A549 treated with ZK216348 at 1 μM for 4 hours (cell line): Measurements from ENCODE around the gene FNBP1. TPM values are rescaled to one million over a fixed set of nuclear protein-coding genes. Genes with fewer than 3 reads are reported as not detected.

ENCODE experiments used
- total RNA-seq: library from RNA; stranded (reverse); fragments of 200-300 nt; extraction: Qiagen RNA extraction; gene quantifications from 5 replicates; pipeline ENCODE4 v1.2.3, GENCODE V29; 2022; ENCODE audit warnings: low read depth

The FNBP1 gene
- 11.6 to 15.5 TPM (median 13.8 TPM) in 5 replicates for total RNA-seq

DNA sequence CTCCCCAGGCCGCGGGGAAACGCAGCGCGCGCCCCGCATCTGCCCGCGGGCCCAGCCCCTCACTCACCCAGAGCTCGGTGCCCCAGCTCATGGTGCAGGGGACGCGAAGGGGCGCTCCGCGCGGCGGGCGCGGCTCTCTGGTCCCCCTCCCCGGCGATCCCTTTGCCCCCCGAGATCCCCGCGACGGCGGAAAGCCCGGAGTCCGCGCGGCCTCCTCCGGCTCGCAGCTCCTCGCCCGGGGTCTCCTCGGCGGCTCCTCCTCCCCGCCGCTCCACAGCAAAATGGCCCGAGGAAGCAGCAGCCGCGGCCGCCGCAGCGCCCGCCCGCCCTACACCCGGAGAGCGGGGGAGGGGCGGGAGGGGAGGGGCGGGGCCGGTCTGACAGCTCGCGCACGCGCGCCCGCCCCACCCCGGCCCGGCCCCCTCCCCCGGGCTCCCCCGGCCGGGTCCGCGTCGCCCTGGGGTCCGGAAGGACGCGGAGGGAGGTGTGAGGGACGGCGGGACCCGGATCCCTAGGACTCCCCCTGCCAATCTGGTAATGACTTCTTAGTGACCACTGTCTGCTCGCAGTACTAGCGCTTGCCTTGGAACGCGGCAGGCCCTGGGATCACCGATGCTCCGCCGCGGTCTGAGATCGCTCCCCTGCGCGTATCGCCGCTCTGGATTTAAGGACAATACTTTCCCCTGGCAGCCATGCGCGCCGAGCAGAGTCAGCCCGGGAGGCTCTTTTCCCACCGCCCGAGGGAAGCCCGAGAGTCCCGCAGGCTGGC lies at the start of gene FNBP1:
FNBP1 (minus strand) TSS at position 305 of the 769 bp plus-strand sequence; CDS start at position 91, 214 bp downstream.

DNA sequence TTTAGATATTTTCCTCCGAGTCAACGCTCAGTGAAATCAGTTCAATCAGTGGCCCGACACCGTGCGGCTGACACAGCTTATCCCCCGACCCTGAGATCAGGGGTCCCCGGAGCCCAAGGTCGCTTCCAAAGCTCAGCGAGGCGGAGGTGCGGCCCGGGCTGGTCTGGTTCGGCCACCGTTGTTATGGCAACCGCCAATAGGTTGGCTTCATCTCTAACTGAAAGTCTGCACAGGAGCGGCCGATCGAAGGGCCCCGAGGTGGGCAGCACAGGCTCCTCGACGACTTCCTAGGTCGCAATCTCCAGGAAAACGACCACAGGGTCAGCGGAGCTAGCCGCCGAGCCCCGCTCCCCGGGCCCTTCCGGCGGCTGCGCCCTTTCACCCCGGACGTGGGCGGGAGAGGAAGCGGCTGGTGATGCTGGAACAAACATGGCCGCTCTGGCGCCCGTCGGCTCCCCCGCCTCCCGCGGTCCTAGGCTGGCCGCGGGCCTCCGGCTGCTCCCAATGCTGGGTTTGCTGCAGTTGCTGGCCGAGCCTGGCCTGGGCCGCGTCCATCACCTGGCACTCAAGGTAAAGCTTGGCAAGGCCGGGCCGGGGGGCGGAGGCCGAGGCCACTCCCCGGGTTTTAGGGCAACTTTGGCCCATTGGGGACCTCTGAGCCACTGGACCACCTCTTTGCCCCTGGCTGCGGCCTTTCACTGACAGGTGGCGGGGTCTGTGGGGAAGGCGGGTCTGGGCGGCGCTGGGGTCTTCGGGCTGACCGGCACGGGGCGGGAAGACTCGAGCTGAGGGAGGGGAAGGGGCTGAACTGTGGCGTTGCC lies 10.7 kb upstream of the FNBP1 start, which contains the start of gene GPR107:
GPR107 (plus strand) TSS at position 403 of the 821 bp plus-strand sequence; CDS start at position 430, 27 bp downstream.

Other genes starting within 250 kb of the FNBP1 start
- gene TOR1B, start 240.0 kb downstream of the FNBP1 start, total RNA-seq, result 21.3 to 25.8 TPM (median 24.3 TPM) in 5 replicates
- gene TOR1A, start 219.1 kb downstream of the FNBP1 start, total RNA-seq, result 55.8 to 62.4 TPM (median 60.4 TPM) in 5 replicates
- 49.5 to 64.6 TPM (median 52.2 TPM) in 5 replicates for gene C9orf78, start 207.9 kb downstream of the FNBP1 start, total RNA-seq
- 5.1 to 6.1 TPM (median 5.4 TPM) in 5 replicates for gene USP20, start 207.7 kb downstream of the FNBP1 start, total RNA-seq
- gene GPR107, start 10.7 kb upstream of the FNBP1 start, total RNA-seq, result 23.5 to 30.6 TPM (median 26.8 TPM) in 5 replicates
- gene NCS1, start 129.2 kb upstream of the FNBP1 start, total RNA-seq, result 28.4 to 55.9 TPM (median 48.8 TPM) in 5 replicates
- gene HMCN2, start 222.6 kb upstream of the FNBP1 start, total RNA-seq, result 0.06 to 0.13 TPM in 2 of 5 replicates, not detected in the others